Lower lobe of right lung (tissue), 2 donors: ENCODE data around the gene PAPPA. TPM values are rescaled to one million over a fixed set of nuclear protein-coding genes. Genes with fewer than 3 reads are reported as not detected.

Experiments used
- ATAC-seq, 2 donors: fragments of 200-7000 bp; cut with Tn5 transposase; one replicate each; pipeline ENCODE4 v1.9.1; 2020 to 2022; ENCODE audit warnings: mild to moderate bottlenecking in 2 of 2, moderate library complexity in 2 of 2
- DNase-seq: peaks from one replicate; pipeline ENCODE4 v3.0.0-alpha.2; 2020
- H3K27ac ChIP-seq: fragments of 200-600 bp; one replicate; pipeline ENCODE4 v1.8.0; 2022
- H3K27me3 ChIP-seq: fragments of 200-600 bp; one replicate; pipeline ENCODE4 v1.8.0; 2022; ENCODE audit warnings: low read depth
- H3K36me3 ChIP-seq: fragments of 200-600 bp; one replicate; pipeline ENCODE4 v1.8.0; 2022; ENCODE audit warnings: mild to moderate bottlenecking
- H3K4me1 ChIP-seq: fragments of 200-600 bp; one replicate; pipeline ENCODE4 v1.8.0; 2022
- H3K4me3 ChIP-seq: fragments of 200-600 bp; one replicate; pipeline ENCODE4 v1.8.0; 2022; ENCODE audit warnings: mild to moderate bottlenecking
- H3K9me3 ChIP-seq: fragments of 200-600 bp; one replicate; pipeline ENCODE4 v1.8.0; 2022
- intact Hi-C: fragments of 100-400 bp; cut with DNase I; formaldehyde crosslinking; loops from one replicate; pipeline ENCODE4 v1.11.0; 2022
- total RNA-seq: library from RNA; stranded (reverse); fragmentation: NEBNext Ultra II Directional; extraction: Animal tissue kit (Norgen Biotek cat#: 25700); gene quantifications from one replicate; pipeline ENCODE4 v1.2.1, GENCODE V29; 2021
- TF ChIP-seq, protein P1 (sequence below): fragments of 200-600 bp; IDR thresholded peaks from one replicate; pipeline ENCODE4 v1.8.0; 2022; ENCODE audit warnings: antibody characterized with exemption, mild to moderate bottlenecking
- donor health status: DM: no; HTN: yes; CAD: no; lungs with severe emphysema.

PAPPA gene
- total RNA-seq, 1 donor from 2014 or later = 2.2 TPM

DNA sequence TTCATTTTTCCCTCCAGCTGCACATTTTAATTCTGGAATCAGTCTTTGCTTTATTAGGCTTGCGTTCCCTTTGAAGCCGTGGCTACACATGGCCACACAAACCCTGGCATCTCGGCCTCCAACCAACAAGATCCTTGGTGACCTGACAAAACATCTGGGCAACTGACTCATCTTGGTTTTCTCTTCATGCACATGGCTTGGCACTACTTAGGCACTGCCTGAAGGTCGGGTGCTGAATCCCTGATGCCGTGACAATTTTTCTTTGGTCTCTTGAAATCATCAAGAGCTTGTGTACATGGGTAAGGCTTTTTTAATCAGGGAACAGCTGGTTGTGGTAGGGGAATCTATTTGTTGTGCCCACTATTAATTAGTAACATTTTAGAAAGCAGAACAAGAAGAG, 16.0 kb upstream of the PAPPA start:
- H3K4me1 ChIP-seq = no peaks in the 10 kb centered on the region
- no peaks in the 10 kb centered on the region for H3K36me3 ChIP-seq
- TF ChIP-seq, protein P1, sequence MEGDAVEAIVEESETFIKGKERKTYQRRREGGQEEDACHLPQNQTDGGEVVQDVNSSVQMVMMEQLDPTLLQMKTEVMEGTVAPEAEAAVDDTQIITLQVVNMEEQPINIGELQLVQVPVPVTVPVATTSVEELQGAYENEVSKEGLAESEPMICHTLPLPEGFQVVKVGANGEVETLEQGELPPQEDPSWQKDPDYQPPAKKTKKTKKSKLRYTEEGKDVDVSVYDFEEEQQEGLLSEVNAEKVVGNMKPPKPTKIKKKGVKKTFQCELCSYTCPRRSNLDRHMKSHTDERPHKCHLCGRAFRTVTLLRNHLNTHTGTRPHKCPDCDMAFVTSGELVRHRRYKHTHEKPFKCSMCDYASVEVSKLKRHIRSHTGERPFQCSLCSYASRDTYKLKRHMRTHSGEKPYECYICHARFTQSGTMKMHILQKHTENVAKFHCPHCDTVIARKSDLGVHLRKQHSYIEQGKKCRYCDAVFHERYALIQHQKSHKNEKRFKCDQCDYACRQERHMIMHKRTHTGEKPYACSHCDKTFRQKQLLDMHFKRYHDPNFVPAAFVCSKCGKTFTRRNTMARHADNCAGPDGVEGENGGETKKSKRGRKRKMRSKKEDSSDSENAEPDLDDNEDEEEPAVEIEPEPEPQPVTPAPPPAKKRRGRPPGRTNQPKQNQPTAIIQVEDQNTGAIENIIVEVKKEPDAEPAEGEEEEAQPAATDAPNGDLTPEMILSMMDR = no peak
- no peak for DNase-seq
- no peak overlapping the region for H3K4me3 ChIP-seq
- no peaks in the 10 kb centered on the region for H3K27me3 ChIP-seq
- H3K27ac ChIP-seq = no peak overlapping the region
- H3K9me3 ChIP-seq = no peaks in the 10 kb centered on the region
- ATAC-seq = no peak
- intact Hi-C loops = no loop called here

DNA sequence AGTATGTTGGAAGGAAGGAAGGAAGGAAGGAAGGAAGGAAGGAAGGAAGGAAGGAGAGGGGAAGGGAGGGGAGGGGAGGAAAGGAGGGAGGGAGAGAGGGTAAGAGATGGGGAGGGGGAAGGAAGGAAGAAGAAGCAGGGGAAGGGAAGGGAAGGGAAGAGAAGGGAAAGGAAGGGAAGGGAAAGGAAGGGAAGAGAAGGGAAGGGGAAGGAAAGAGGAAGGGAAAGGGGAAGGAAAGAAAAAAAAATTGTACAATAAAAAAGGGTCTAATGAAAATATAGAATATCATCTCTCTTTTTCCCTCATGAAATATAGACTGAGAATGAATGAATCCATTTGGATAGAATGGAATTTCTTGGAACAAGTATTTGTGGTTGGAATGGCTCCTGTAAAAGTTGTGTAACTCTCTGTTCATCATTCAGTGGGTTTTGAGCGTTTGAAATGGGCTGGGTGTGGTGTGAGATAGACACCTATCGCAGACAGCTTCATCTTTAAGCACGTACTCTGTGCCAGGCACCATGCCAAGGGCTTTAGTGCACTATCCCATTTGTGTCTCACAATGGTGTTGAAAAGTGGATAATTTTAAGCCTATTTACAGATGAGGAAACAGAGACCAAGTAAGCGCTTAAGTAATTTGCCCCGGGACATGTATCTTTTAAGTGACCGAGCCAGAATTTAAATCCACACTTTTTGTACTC, 11.6 kb upstream of the PAPPA start:
- DNase-seq = no peak
- TF ChIP-seq, protein P1 = no peak

DNA sequence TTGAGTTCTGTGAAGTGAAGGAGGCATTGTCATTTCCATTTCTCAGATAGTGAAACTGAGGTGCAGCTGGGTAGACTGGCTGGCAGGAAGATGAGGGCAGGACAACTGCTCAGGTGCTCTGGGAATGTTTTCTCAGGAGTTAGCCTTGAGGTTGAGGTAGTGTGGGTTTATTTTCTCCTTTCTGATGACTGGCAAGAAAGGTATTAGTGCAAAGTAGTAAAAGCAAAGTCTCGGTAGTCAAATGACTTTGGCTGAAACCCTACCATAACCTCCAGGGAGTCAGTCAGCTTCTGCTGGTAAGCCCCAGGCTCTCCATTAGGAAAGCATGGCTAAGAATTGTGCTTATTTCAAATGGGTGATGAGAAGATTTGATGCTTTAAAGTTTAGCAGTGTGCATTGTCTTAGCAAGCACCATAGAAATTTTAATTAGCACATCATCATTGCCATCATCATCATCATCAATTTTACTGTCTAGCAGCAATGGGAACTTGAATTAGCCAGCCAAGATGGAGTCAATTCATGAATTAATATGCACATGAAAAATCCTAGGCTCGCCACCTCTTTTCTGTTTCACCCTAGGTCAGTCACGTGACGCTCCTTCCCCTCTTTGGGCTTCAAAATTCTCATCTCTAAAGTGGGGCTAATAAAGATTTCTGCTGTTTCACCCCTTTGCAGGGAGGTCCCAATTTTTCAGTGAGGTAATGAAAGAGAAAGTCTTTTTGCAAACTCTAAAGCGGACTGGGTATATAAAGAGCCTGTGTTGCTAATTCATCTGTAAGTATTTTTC, 10.7 kb upstream of the PAPPA start:
- intact Hi-C loops = no loop called here
- TF ChIP-seq, protein P1 = no peak
- ATAC-seq = no peak
- Histone ChIP-seq H3K27ac (no peak overlapping the region), H3K4me1 (no peaks in the 10 kb centered on the region), H3K36me3 (no peaks in the 10 kb centered on the region), H3K27me3 (no peaks in the 10 kb centered on the region), H3K4me3 (no peak overlapping the region), H3K9me3 (no peaks in the 10 kb centered on the region)
- no peak for DNase-seq

More for the DNA sequence above, 11.6 kb upstream of the PAPPA start:
- ATAC-seq = no peak
- Histone ChIP-seq H3K9me3 (no peaks in the 10 kb centered on the region), H3K36me3 (no peaks in the 10 kb centered on the region), H3K4me3 (no peak overlapping the region), H3K4me1 (no peaks in the 10 kb centered on the region), H3K27ac (no peak overlapping the region), H3K27me3 (no peaks in the 10 kb centered on the region)
- intact Hi-C loops = no loop called here

DNA sequence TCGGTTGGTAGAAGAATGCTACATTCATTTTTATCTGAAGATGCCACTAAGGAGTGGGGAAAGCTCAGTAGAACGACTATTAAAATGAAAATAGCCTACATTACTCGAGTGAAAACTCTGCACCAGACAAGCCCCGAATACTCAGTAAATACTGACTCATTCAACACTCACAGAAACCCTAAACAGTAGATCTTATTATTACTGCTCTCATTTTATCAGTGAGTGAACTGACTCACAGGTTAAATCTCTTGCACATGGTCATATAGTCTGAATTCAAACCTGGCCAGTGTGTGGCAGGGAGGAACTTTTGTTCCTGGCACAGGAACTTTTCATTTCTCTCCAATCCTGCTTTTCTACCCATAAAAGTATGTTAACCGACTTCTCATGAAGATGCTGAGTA, 9.6 kb upstream of the PAPPA start:
- no peak for ATAC-seq
- DNase-seq = no peak
- Histone ChIP-seq H3K27me3 (no peaks in the 10 kb centered on the region), H3K4me1 (no peaks in the 10 kb centered on the region), H3K27ac (no peak overlapping the region), H3K4me3 (no peak overlapping the region), H3K36me3 (no peaks in the 10 kb centered on the region), H3K9me3 (no peaks in the 10 kb centered on the region)
- intact Hi-C loops = no loop called here
- TF ChIP-seq, protein P1 = no peak

DNA sequence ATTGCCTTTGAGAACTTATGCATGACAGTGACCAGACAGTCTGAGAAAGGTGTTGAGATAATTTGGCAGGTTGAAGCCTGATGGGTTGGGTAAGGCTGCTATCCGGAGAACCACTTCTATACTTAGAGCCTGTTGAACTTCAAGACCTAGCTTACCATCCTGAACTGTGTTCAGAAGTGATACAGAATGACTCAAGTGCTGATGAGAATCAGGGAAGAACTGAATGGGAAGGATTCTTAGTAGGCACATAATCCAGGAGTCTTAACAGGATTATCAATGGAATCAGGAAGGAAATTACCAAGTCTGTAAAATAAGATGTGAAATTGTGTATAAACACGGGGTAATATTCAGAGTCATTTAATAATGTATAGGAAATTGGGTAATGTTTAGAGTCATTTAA, 9.0 kb upstream of the PAPPA start:
- Histone ChIP-seq H3K36me3 (no peaks in the 10 kb centered on the region), H3K4me3 (no peak overlapping the region), H3K27me3 (no peaks in the 10 kb centered on the region), H3K9me3 (no peaks in the 10 kb centered on the region), H3K4me1 (no peaks in the 10 kb centered on the region), H3K27ac (no peak overlapping the region)
- TF ChIP-seq, protein P1 = no peak
- no peak for DNase-seq
- ATAC-seq = no peak
- intact Hi-C loops = no loop called here
